GM10847 (cell line): ENCODE measurements around the gene IL1RAPL2.

ENCODE experiments used
- POLR2A ChIP-seq: IDR thresholded peaks from 2 replicates; pipeline ENCODE4 v1.6.1; 2011; ENCODE audit not compliant: insufficient read length; ENCODE audit errors: extremely low read depth

Gene IL1RAPL2

GRCh38 chrX:104728456-104728855 is 162.5 kb downstream of the IL1RAPL2 start:
- TF ChIP-seq POLR2A: no peak

- TF ChIP-seq POLR2A: no peak
Measured at GRCh38 chrX:104742355-104742754, 176.4 kb downstream of the IL1RAPL2 start.

GRCh38 chrX:104745152-104745551 is 179.2 kb downstream of the IL1RAPL2 start:
- TF ChIP-seq POLR2A: no peak

- TF ChIP-seq POLR2A: no peak
Measured at GRCh38 chrX:104749951-104750610, 184.1 kb downstream of the IL1RAPL2 start.

- TF ChIP-seq POLR2A: no peak
Measured at GRCh38 chrX:104762641-104763040, 196.6 kb downstream of the IL1RAPL2 start.

GRCh38 chrX:104789784-104790183 is 223.8 kb downstream of the IL1RAPL2 start:
- TF ChIP-seq POLR2A: no peak

- TF ChIP-seq POLR2A: no peak
Measured at GRCh38 chrX:104795804-104796203, 229.8 kb downstream of the IL1RAPL2 start.

GRCh38 chrX:104803219-104803618 is 237.2 kb downstream of the IL1RAPL2 start:
- no peak for TF ChIP-seq POLR2A

- TF ChIP-seq POLR2A: no peak
Measured at GRCh38 chrX:104806346-104806745, 240.3 kb downstream of the IL1RAPL2 start.

- no peak for TF ChIP-seq POLR2A
Measured at GRCh38 chrX:104833401-104833800, 267.4 kb downstream of the IL1RAPL2 start.

GRCh38 chrX:104842646-104843045 is 276.6 kb downstream of the IL1RAPL2 start:
- TF ChIP-seq POLR2A: no peak

GRCh38 chrX:104852241-104852640 is 286.2 kb downstream of the IL1RAPL2 start:
- TF ChIP-seq POLR2A: no peak

GRCh38 chrX:104854188-104854587 is 288.2 kb downstream of the IL1RAPL2 start:
- TF ChIP-seq POLR2A: no peak

- no peak for TF ChIP-seq POLR2A
Measured at GRCh38 chrX:104854790-104855340, 288.9 kb downstream of the IL1RAPL2 start.

- TF ChIP-seq POLR2A: no peak
Measured at GRCh38 chrX:104863466-104863865, 297.5 kb downstream of the IL1RAPL2 start.

GRCh38 chrX:104864296-104864695 is 298.3 kb downstream of the IL1RAPL2 start:
- TF ChIP-seq POLR2A: no peak

- no peak for TF ChIP-seq POLR2A
Measured at GRCh38 chrX:104877504-104877903, 311.5 kb downstream of the IL1RAPL2 start.
